Tibial nerve (tissue), 4 donors: Measurements from ENCODE around the gene MPHOSPH10. TPM values are rescaled to one million over a fixed set of nuclear protein-coding genes. Genes with fewer than 3 reads are reported as not detected.
A peak's percentile ranks its signal among the peaks of the same experiment; 100 is the strongest.
"Not testable (repeated sequence)": the region's sequence is repeated elsewhere in the genome, so short reads cannot be mapped to it uniquely, and the experiment has no call there.

Experiments used
- DNase-seq, 2 donors: peaks; one replicate each; pipeline ENCODE4 v3.0.0-alpha.2; 2019; ENCODE audit warnings: low spot score in 2 of 2
- H3K27ac ChIP-seq, 4 donors: fragments of 200-600 bp; sonication (generic) in 3 of 4; one replicate each; pipeline ENCODE4 v1.5.1; 2017 to 2019; ENCODE audit warnings: mild to moderate bottlenecking in 1 of 4
- H3K27me3 ChIP-seq, 2 donors: fragments of 200-600 bp; sonication (generic) in 1 of 2; one replicate each; pipeline versions ENCODE4 v1.5.1 to v1.6.0; 2017 to 2019
- H3K36me3 ChIP-seq, 3 donors: fragments of 200-600 bp; sonication (generic); one replicate each; pipeline ENCODE4 v1.5.1; 2018 to 2019
- H3K4me1 ChIP-seq, 4 donors: fragments of 200-600 bp; sonication (generic) in 3 of 4; one replicate each; pipeline ENCODE4 v1.5.1; 2017 to 2019
- H3K4me3 ChIP-seq, 4 donors: fragments of 200-600 bp; sonication (generic) in 3 of 4; one replicate each; pipeline ENCODE4 v1.5.1; 2017 to 2019; ENCODE audit warnings: mild to moderate bottlenecking in 1 of 4, moderate library complexity in 1 of 4
- H3K9me3 ChIP-seq, 4 donors: fragments of 200-600 bp; sonication (generic) in 3 of 4; one replicate each; pipeline ENCODE4 v1.5.1; 2017 to 2019
- EP300 ChIP-seq, 2 donors: sonication (generic); formaldehyde crosslinking; IDR thresholded peaks; one replicate each; pipeline ENCODE4 v1.6.1; 2017; ENCODE audit warnings: antibody characterized with exemption in 2 of 2, mild to moderate bottlenecking in 1 of 2
- POLR2A ChIP-seq, 2 donors: fragments of 450-650 bp; IDR thresholded peaks; one replicate each; pipeline ENCODE4 v1.6.1; 2017; ENCODE audit warnings: antibody characterized with exemption in 2 of 2, mild to moderate bottlenecking in 2 of 2, moderate library complexity in 2 of 2
- WGBS, 2 donors: methylation state at CpG; one replicate each; pipeline ENCODE4 v1.1.5; 2018; 5-methylcytosine and 5-hydroxymethylcytosine counted together
- total RNA-seq, 4 donors: library from RNA; depleted of rRNA; stranded (reverse); fragments of >200 nt; gene quantifications; one replicate each; pipeline ENCODE4 v1.1.0, GENCODE V29; 2016
- TF ChIP-seq, protein P1 (sequence below), 5 experiments: fragments of 200-600 bp in 3 of 5; fragments of 450-650 bp in 2 of 5; sonication (generic) in 3 of 5; IDR thresholded peaks; one replicate each; pipeline ENCODE4 v1.5.1; 2016 to 2019; ENCODE audit warnings: antibody characterized with exemption in 5 of 5, mild to moderate bottlenecking in 3 of 5, moderate library complexity in 2 of 5

The MPHOSPH10 gene
- total RNA-seq, 4 donors from 2014 or later: 15.3 to 30.8 (median 16.6) TPM

DNA sequence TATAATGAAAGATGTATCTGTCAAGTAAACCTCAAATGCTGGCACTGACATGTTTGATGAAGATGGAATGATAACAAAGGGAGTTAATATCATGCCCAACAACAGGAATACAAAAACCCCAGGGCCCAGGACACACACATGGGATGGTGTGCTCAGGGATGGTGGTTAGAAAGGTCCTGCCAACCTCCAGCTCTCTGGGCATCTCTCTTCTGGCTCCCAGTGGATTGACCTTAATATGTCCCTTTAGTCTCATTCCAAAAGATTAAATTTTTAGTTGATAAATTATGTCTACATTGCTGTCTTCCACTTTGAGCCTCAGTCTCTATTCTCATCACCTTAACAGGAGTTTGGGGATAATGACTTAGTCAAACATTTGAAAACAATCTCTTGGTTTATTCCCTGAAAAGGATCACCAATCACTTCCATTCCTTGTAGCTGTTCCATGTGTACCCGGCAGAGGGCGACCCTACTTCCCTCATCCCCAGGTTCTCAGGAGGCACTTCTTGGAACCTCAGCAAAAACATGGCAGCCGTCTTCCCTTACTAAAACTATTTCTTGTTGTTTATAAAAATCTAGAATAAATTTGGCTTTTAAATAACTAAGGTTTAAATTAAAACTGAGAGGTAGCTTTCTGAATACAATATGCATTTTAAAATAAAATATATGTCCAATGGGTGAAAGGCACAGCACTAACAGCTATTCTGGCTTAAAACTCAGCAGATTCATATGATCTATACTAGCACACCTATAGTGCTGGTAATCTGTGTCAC lies 30.1 kb upstream of the MPHOSPH10 start:
- TF ChIP-seq POLR2A (IDR thresholded peaks at IDR 0.05): no peak
- TF ChIP-seq, protein P1, sequence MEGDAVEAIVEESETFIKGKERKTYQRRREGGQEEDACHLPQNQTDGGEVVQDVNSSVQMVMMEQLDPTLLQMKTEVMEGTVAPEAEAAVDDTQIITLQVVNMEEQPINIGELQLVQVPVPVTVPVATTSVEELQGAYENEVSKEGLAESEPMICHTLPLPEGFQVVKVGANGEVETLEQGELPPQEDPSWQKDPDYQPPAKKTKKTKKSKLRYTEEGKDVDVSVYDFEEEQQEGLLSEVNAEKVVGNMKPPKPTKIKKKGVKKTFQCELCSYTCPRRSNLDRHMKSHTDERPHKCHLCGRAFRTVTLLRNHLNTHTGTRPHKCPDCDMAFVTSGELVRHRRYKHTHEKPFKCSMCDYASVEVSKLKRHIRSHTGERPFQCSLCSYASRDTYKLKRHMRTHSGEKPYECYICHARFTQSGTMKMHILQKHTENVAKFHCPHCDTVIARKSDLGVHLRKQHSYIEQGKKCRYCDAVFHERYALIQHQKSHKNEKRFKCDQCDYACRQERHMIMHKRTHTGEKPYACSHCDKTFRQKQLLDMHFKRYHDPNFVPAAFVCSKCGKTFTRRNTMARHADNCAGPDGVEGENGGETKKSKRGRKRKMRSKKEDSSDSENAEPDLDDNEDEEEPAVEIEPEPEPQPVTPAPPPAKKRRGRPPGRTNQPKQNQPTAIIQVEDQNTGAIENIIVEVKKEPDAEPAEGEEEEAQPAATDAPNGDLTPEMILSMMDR (IDR thresholded peaks at IDR 0.05): peak; percentile 31 to 66 (median 48)
- no peak overlapping the region for H3K4me3 ChIP-seq
- 5 to 12% methylated on average over 3 of the region's 3 CpGs for WGBS, 2 donors
- H3K4me1 ChIP-seq: no peaks in the 10 kb centered on the region
- DNase-seq: peak; percentile 17 to 38
- no peaks in the 10 kb centered on the region for H3K9me3 ChIP-seq
- H3K27me3 ChIP-seq: no peaks in the 10 kb centered on the region
- H3K36me3 ChIP-seq: no peaks in the 10 kb centered on the region
- H3K27ac ChIP-seq: no peak overlapping the region

DNA sequence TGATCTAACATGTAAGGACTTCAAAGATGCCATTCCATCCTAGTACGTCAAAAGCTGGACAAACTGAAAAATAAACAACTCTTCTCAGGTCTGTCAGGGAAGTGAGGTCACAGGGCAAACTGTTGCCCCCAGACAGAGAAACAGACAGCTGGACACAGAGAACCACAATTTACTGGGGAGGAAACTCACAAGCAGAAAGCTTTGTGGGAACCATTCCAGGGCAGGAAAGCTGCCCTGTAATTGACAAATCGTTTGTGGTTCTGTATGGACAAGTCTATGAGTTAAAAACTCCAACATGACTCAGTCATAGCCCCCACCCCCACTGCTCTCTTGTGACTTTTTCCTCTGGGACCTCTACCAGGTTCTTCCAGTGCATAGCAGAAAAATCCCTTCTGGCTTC lies 28.8 kb upstream of the MPHOSPH10 start:
- DNase-seq: no peak
- no peak overlapping the region for H3K4me3 ChIP-seq
- no peaks in the 10 kb centered on the region for H3K4me1 ChIP-seq
- TF ChIP-seq, protein P1 (IDR thresholded peaks at IDR 0.05): no peak
- no peak for TF ChIP-seq POLR2A (IDR thresholded peaks at IDR 0.05)
- TF ChIP-seq EP300 (IDR thresholded peaks at IDR 0.05): no peak
- H3K9me3 ChIP-seq: no peaks in the 10 kb centered on the region
- WGBS, 2 donors: 43 to 44% methylated on average over 2 of the region's 2 CpGs
- no peaks in the 10 kb centered on the region for H3K27me3 ChIP-seq
- no peak overlapping the region for H3K27ac ChIP-seq
- no peaks in the 10 kb centered on the region for H3K36me3 ChIP-seq

DNA sequence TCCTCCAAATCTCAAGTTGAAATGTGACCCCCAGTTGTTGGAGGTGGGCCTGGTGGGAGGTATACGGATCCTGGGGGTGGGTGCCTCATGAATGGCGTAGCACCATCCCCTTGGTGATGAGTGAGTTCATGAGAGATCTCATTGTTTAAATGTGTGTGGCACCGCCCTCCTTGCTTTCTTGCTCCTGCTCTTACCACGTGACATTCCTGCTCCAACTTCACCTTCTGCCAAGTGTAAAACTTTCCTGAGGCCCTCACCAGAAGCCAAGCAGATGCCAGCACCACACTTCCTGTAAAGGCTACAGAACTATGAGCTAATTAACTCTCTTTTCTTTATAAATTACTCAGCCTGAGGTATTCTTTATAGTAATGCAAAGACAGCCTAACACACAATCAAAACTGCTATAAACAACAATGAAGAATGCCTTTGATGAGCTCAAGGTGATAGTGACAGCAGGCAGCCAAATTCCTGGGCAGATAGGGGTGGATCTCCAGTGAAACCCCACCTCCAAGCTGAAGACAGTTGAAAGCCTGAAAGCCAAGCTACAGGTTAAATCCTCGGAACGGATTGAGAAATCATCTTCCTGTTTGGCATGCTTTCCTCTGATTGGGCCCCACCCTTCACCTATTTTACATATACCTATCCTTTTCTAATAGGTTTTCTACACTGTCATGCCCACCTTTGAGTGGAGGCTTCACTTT lies 27.3 kb upstream of the MPHOSPH10 start:
- no peaks in the 10 kb centered on the region for H3K4me1 ChIP-seq
- WGBS, 2 donors: 66 to 70% methylated on average over 6 of the region's 6 CpGs
- H3K27ac ChIP-seq: no peak overlapping the region
- H3K4me3 ChIP-seq: no peak overlapping the region
- no peak for TF ChIP-seq POLR2A (IDR thresholded peaks at IDR 0.05)
- TF ChIP-seq, protein P1 (IDR thresholded peaks at IDR 0.05): no peak
- TF ChIP-seq EP300 (IDR thresholded peaks at IDR 0.05): no peak
- no peaks in the 10 kb centered on the region for H3K36me3 ChIP-seq
- no peak for DNase-seq
- H3K27me3 ChIP-seq: no peaks in the 10 kb centered on the region
- no peaks in the 10 kb centered on the region for H3K9me3 ChIP-seq

DNA sequence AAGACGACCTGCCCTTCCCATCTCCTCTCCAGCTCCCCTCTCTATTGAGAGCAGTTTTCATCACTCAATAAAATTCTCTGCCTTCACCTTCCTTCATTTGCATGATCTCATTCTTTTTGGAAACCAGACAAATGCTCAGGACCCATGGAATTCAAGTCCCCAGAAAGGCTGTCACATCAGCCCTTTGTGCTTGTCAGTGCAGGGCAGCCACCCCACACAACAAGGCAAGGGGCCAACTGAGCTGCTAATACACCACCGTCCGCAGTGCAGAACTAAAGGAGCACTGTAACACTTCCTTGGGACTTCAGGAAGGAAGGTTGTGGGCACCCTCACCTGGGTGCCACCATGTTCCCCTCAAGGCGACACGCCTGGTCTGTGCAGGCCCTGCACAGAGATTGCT lies 26.6 kb upstream of the MPHOSPH10 start:
- Histone ChIP-seq H3K27ac (no peak overlapping the region), H3K4me3 (no peak overlapping the region), H3K36me3 (peaks cover 0 to 4% (median 0%) of the 10 kb centered on the region in 3 donors), H3K27me3 (no peaks in the 10 kb centered on the region), H3K4me1 (no peaks in the 10 kb centered on the region), H3K9me3 (no peaks in the 10 kb centered on the region)
- DNase-seq: no peak
- WGBS, 2 donors: 87% methylated on average over 3 to 5 of the region's 5 CpGs
- TF ChIP-seq POLR2A (IDR thresholded peaks at IDR 0.05): no peak
- TF ChIP-seq EP300 (IDR thresholded peaks at IDR 0.05): no peak
- TF ChIP-seq, protein P1 (IDR thresholded peaks at IDR 0.05): no peak

DNA sequence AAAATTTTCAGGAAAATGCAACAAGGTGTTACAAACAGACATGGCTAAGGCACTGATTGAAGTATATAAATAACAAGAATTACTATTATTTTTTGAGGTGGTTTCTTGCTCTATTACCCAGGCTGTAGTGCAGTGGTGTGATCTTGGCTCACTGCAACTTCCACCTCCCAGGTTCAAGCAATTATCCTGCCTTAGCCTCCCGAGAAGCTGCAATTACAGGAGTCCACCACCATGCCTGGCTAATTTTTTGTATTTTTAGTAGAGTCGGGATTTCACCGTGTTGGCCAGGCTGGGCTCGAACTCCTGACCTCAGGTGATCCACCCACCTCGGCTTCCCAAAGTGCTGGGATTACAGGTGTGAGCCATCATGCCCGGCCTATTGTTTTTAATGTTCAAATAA lies 24.0 kb upstream of the MPHOSPH10 start:
- not testable (repeated sequence) for DNase-seq, H3K4me3 ChIP-seq, H3K4me1 ChIP-seq, H3K27me3 ChIP-seq, H3K27ac ChIP-seq, H3K9me3 ChIP-seq
- H3K36me3 ChIP-seq: peaks cover 0 to 23% (median 0%) of the 10 kb centered on the region in 3 donors
- WGBS, 2 donors: 83 to 89% methylated on average over 6 of the region's 6 CpGs
